Suprapubic skin (tissue), 4 donors: ENCODE results near the gene MALRD1. TPM values are rescaled to one million over a fixed set of nuclear protein-coding genes. Genes with fewer than 3 reads are reported as not detected.

Experiments used
- DNase-seq, 2 donors: peaks; one replicate each; pipeline ENCODE4 v3.0.0-alpha.2; 2019; ENCODE audit warnings: low spot score in 2 of 2
- H3K27ac ChIP-seq: fragments of 200-600 bp; sonication (generic); one replicate; pipeline ENCODE4 v1.5.1; 2019
- H3K27me3 ChIP-seq: fragments of 200-600 bp; sonication (generic); one replicate; pipeline ENCODE4 v1.5.1; 2019
- H3K36me3 ChIP-seq: fragments of 200-600 bp; sonication (generic); one replicate; pipeline ENCODE4 v1.5.1; 2019
- H3K4me1 ChIP-seq: fragments of 200-600 bp; sonication (generic); one replicate; pipeline ENCODE4 v1.5.1; 2019
- H3K4me3 ChIP-seq: fragments of 200-600 bp; sonication (generic); one replicate; pipeline ENCODE4 v1.5.1; 2019; ENCODE audit warnings: mild to moderate bottlenecking
- H3K9me3 ChIP-seq: fragments of 200-600 bp; sonication (generic); one replicate; pipeline ENCODE4 v1.5.1; 2019
- CTCF ChIP-seq, 2 donors: fragments of 200-600 bp in 1 of 2; fragments of 450-650 bp in 1 of 2; sonication (generic) in 1 of 2; IDR thresholded peaks; one replicate each; pipeline ENCODE4 v1.5.1; 2016 to 2019; ENCODE audit warnings: antibody characterized with exemption in 2 of 2, mild to moderate bottlenecking in 1 of 2, moderate library complexity in 1 of 2
- EP300 ChIP-seq: sonication (generic); formaldehyde crosslinking; IDR thresholded peaks from one replicate; pipeline ENCODE4 v1.6.1; 2017; ENCODE audit warnings: antibody characterized with exemption
- POLR2A ChIP-seq, 2 donors: fragments of 450-650 bp; IDR thresholded peaks; one replicate each; pipeline ENCODE4 v1.6.1; 2017; ENCODE audit warnings: antibody characterized with exemption in 2 of 2, mild to moderate bottlenecking in 2 of 2, moderate library complexity in 2 of 2
- POLR2AphosphoS5 ChIP-seq, 3 donors: sonication (generic); formaldehyde crosslinking; IDR thresholded peaks; one replicate each; pipeline ENCODE4 v1.6.1; 2017; ENCODE audit warnings: antibody characterized with exemption in 3 of 3
- WGBS: methylation state at CpG from one replicate; pipeline ENCODE4 v1.1.5; 2018; 5-methylcytosine and 5-hydroxymethylcytosine counted together
- total RNA-seq, 4 donors: library from RNA; depleted of rRNA; stranded (reverse); fragments of >200 nt; gene quantifications; one replicate each; pipeline ENCODE4 v1.1.0, GENCODE V29; 2016

MALRD1 gene
- total RNA-seq, 4 donors from 2014 or later, result 0.23 to 0.80 (median 0.31) TPM; not detected in 1

DNA sequence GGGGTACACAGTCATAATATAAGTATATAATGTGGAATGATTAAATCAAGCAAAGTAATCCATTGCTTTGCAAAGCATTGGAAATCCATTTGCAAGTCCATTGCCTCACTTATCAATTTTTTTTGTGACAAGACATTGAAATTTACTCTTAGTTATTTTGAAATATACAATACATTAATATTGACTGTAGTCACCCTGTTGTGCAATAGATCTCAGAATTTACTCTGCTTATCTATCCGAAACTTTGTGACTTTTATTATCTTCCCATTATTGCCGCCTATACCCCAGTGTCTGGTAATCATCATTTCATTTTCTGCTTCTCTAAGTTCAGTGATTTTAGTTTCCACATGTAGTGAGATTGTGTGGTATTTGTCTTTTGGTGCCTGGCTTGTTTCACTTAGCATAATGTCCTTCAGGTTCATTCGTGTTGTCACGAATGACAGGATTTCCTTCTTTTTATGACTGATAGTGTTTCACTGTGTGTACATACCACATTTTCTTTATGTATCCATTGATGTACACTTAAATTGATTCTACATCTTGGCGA lies 5.8 kb downstream of the MALRD1 start:
- Histone ChIP-seq H3K36me3 (no peaks in the 10 kb centered on the region), H3K4me3 (no peak overlapping the region), H3K9me3 (no peaks in the 10 kb centered on the region), H3K27ac (no peak overlapping the region), H3K4me1 (no peaks in the 10 kb centered on the region), H3K27me3 (no peaks in the 10 kb centered on the region)
- no peak for DNase-seq
- TF ChIP-seq POLR2A (IDR thresholded peaks at IDR 0.05) (no peak), CTCF (IDR thresholded peaks at IDR 0.05) (no peak), POLR2AphosphoS5 (IDR thresholded peaks at IDR 0.05) (no peak), EP300 (no peak)
- 78% methylated on average over 5 of the region's 5 CpGs for WGBS

DNA sequence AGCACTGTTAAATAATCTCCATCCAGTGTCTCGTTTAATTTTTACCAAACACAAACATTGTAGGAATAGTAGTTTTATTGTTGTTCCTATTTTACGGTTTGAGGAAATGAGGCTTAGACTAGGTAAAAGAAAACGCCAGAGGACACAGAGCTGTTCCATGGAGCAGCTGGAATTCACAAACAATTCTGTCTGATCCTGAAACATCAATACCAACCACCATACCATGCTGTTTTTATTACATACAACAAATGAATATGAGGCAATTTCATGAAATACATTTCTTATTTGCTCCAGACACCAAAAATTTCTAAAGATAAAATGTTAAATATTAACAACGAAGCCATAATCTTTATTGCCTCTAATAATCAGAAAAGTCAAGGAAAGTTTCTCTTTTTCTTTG lies 9.4 kb downstream of the MALRD1 start:
- no peaks in the 10 kb centered on the region for H3K4me1 ChIP-seq
- no peaks in the 10 kb centered on the region for H3K9me3 ChIP-seq
- no peaks in the 10 kb centered on the region for H3K27me3 ChIP-seq
- H3K27ac ChIP-seq, result no peak overlapping the region
- no peaks in the 10 kb centered on the region for H3K36me3 ChIP-seq
- 69% methylated on average over 4 of the region's 4 CpGs for WGBS
- no peak overlapping the region for H3K4me3 ChIP-seq
- TF ChIP-seq EP300 (no peak), POLR2A (IDR thresholded peaks at IDR 0.05) (no peak)
- DNase-seq, result no peak

DNA sequence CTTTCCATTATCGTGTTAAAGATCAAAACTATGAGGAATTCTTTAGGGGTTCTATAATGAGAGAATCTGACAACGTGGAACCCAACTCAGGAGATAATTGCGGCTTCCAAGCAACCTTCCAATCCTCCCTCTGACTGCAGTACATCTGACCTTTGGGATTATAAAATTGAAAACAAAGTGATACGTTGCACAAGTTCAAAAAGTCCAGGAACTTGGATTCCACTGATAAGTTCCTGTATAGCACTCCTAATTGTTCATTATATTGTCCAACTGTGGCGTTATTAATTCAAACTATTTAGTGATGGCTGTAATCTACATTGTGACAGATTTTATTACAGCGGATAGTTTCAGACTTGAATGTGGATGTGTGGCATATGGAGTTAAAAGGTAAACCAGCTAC lies 15.4 kb downstream of the MALRD1 start:
- Histone ChIP-seq H3K27ac (no peak overlapping the region), H3K27me3 (no peaks in the 10 kb centered on the region), H3K4me1 (no peaks in the 10 kb centered on the region), H3K36me3 (no peaks in the 10 kb centered on the region), H3K4me3 (no peak overlapping the region), H3K9me3 (no peaks in the 10 kb centered on the region)
- no peak for DNase-seq
- WGBS, result 86% methylated on average over 6 of the region's 6 CpGs
- TF ChIP-seq CTCF (IDR thresholded peaks at IDR 0.05) (no peak), POLR2AphosphoS5 (IDR thresholded peaks at IDR 0.05) (no peak), EP300 (no peak), POLR2A (IDR thresholded peaks at IDR 0.05) (no peak)

DNA sequence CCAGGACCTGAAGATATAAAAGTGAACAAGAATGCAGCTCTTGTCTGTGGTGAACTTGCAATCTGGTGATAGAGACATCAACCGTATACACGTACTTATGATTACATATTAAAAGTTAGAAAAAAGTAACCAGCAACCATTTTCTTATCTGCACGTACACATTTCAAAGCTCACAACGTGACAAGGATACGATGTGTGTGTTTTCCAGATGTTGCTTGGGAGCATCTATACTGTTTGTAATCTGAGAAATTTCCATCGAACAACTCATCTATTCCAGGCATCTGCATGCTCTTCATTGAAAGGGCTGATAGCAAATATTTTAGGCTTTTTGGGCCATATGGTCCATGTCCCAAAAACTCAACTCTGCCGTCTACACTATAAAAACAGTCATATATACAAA lies 23.3 kb downstream of the MALRD1 start:
- Histone ChIP-seq H3K9me3 (no peaks in the 10 kb centered on the region), H3K27ac (no peak overlapping the region), H3K4me1 (no peaks in the 10 kb centered on the region), H3K4me3 (no peak overlapping the region), H3K27me3 (no peaks in the 10 kb centered on the region), H3K36me3 (no peaks in the 10 kb centered on the region)
- TF ChIP-seq POLR2AphosphoS5 (IDR thresholded peaks at IDR 0.05), result no peak
- no peak for DNase-seq
- 76% methylated on average over 7 of the region's 7 CpGs for WGBS

DNA sequence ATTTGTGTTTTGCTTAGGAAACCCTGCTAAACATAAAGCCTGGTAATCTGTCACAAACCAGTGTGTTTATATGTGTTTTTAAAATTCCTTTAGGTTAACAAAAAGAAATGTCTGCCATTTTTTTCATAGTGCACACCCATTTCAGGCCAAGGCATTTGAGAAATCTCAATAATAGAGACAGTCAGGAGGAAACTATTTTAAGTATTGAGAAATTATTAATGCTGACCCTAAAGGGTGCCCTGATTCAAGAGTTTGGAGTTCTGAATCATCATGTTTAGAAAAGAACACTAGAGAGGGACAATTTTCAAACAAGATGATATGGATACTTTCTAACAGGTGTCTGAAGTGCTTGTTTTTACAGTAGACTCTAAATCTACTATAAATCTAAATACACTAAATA lies 28.7 kb downstream of the MALRD1 start:
- DNase-seq, result no peak
- Histone ChIP-seq H3K4me1 (no peaks in the 10 kb centered on the region), H3K9me3 (no peaks in the 10 kb centered on the region), H3K4me3 (no peak overlapping the region), H3K36me3 (no peaks in the 10 kb centered on the region), H3K27ac (no peak overlapping the region), H3K27me3 (no peaks in the 10 kb centered on the region)
- TF ChIP-seq EP300 (no peak), CTCF (IDR thresholded peaks at IDR 0.05) (no peak), POLR2AphosphoS5 (IDR thresholded peaks at IDR 0.05) (no peak), POLR2A (IDR thresholded peaks at IDR 0.05) (no peak)

DNA sequence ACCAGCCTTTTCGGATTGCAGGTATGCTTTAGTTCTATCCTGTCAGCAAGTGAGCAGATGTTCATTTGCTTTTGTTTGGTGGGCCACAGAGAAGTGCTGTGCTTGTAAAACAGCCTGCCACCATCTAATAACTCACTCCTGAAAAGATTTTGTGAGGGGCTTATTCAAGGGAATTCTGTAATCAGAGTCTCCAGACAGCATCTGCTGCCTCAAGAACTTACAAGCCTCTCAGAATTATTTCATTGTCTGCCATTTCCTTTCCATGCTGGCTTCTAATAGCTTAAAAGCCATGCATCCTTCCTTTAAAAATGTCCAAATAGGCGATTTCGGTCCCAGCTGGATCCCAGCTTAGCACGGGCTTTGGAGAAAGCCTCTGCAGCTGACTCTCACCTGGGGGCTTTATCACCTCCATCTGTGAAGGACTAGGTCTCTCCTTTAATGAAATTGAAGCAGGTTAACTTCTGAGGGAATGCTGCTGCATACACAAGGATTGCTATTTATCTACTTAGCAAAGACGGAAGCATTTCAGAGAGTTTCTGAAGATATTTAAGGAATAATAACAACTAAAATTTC lies 48.0 kb downstream of the MALRD1 start:
- TF ChIP-seq EP300 (no peak), POLR2AphosphoS5 (IDR thresholded peaks at IDR 0.05) (no peak), POLR2A (IDR thresholded peaks at IDR 0.05) (no peak), CTCF (IDR thresholded peaks at IDR 0.05) (no peak)
- no peaks in the 10 kb centered on the region for H3K4me1 ChIP-seq
- H3K9me3 ChIP-seq, result no peaks in the 10 kb centered on the region
- H3K27me3 ChIP-seq, result no peaks in the 10 kb centered on the region
- DNase-seq, result no peak
- H3K4me3 ChIP-seq, result no peak overlapping the region
- no peaks in the 10 kb centered on the region for H3K36me3 ChIP-seq
- 51% methylated on average over 5 of the region's 5 CpGs for WGBS
- no peak overlapping the region for H3K27ac ChIP-seq
